Regular cardiac myocyte (primary cell): Measurements from ENCODE around the gene OSTF1. TPM values are rescaled to one million over a fixed set of nuclear protein-coding genes. Genes with fewer than 3 reads are reported as not detected.

Experiments
- total RNA-seq: library from RNA; depleted of rRNA; stranded (reverse); fragments of >200 nt; gene quantifications from 2 replicates; pipeline ENCODE4 v1.2.3, GENCODE V29; 2014

Gene OSTF1, protein sequence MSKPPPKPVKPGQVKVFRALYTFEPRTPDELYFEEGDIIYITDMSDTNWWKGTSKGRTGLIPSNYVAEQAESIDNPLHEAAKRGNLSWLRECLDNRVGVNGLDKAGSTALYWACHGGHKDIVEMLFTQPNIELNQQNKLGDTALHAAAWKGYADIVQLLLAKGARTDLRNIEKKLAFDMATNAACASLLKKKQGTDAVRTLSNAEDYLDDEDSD
- 49.6 and 119 TPM in 2 replicates for total RNA-seq

DNA sequence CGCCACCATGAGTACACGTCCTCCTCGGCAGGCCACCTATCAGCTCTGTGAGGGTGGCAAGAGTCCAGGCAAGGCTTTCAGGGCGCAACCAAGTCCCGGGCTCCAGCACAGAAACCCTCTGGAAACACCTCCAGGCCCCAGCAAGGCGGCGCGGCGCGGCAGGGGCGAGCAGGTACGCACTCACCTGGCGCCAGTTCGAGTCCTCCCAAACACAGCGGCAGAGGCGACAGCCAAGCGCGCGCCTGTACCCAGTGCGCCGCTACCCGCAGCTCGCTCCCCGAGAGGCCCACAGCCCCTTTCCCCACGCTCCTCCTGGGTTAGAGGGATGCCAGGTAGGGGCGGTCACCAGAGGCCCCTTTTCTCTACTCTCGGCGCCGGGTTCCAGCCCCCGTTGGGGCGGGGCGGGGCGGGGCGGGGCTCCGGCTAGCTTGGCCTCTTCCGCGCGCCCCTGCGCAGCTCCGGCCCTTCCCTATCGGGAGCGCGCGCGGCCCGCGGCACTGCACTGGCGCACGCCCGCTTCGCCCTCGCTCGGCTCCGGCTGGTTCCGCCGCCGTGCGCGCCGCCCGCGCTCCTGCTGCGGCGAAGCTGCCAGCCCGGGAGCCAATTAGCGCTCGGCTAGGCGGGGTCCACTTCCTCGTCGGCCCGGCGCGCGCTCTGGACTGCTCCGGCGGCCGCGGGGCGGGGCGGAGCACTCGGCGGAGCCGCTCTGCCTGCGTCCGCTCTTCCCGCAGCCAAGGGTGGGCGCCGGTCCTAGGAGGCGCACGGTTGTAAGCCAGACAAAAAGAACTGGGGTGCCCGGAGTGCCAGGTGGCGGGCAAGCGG lies at the start of gene OSTF1, which contains the start of gene NMRK1:
Gene OSTF1, plus strand, starts transcription at position 691 of the 822 bp plus-strand sequence. CDS start 179 bp downstream, outside the sequence.
Gene NMRK1, minus strand, starts transcription at position 332 of the 822 bp plus-strand sequence. CDS start 5,040 bp downstream, outside the sequence.

Other genes with a start within 250 kb of the OSTF1 start
- not detected in 2 replicates for gene TRPM6, start 200.6 kb upstream of the OSTF1 start, total RNA-seq
- 4.8 and 7.3 TPM in 2 replicates for gene C9orf40, start 135.6 kb upstream of the OSTF1 start, total RNA-seq
- gene CARNMT1, start 60.2 kb upstream of the OSTF1 start, total RNA-seq = 50.7 and 53.1 TPM in 2 replicates
- gene NMRK1, start 359 bp upstream of the OSTF1 start, total RNA-seq = 19.2 and 24.0 TPM in 2 replicates